GM12878 (cell line): ENCODE data around the gene PCDHAC2. TPM values are rescaled to one million over a fixed set of nuclear protein-coding genes. Genes with fewer than 3 reads are reported as not detected.

ENCODE experiments used
- ATAC-seq: fragments of 200-7000 bp; cut with Tn5 transposase; 3 replicates; pipeline ENCODE4 v1.9.1; 2020; ENCODE audit warnings: mild to moderate bottlenecking, moderate library complexity
- BruUV-seq: library from RNA; stranded (reverse); fragments of 400-500 nt; replicated peaks from 2 replicates; lab custom pipeline; 2021; lab: Mats Ljungman, UMichigan
- CTCF ChIA-PET: fragments of 300-600 bp; sonication (Branson Sonifier 250); formaldehyde crosslinking; extraction: SDS; loops from one replicate; lab custom pipeline; 2021; ENCODE audit warnings: inconsistent platforms; lab: Yijun Ruan, JAX
- POLR2A ChIA-PET: fragments of 350-600 bp; formaldehyde crosslinking; extraction: SDS; loops from one replicate; lab custom pipeline; 2021; ENCODE audit warnings: inconsistent platforms; lab: Charles Lee
- RAD21 ChIA-PET: fragments of 300-600 bp; sonication (Branson Sonifier 250); formaldehyde crosslinking; loops from one replicate; lab custom pipeline; 2023; ENCODE audit warnings: antibody characterized with exemption; ENCODE audit not compliant: unreplicated experiment; lab: Charles Lee
- SMC1A ChIA-PET: fragments of 300-600 bp; sonication (Branson Sonifier 250); formaldehyde crosslinking; loops from one replicate; lab custom pipeline; 2023; ENCODE audit not compliant: unreplicated experiment, uncharacterized antibody; lab: Charles Lee
- DNase-seq: peaks from one replicate; pipeline ENCODE4 v3.0.0-alpha.2; 2011; ENCODE audit warnings: low read depth, low spot score
- FAIRE-seq: peaks from 3 replicates; lab custom pipeline; 2011; peaks lifted over from hg19 to GRCh38; lab: Jason Lieb, UNC
- H2AFZ ChIP-seq: 2 replicates; pipeline ENCODE4 v1.6.0; 2011; ENCODE audit warnings: low read depth, low read length, control low read depth; ENCODE audit not compliant: control insufficient read depth
- H3K27ac ChIP-seq: 2 replicates; pipeline ENCODE4 v1.5.1; 2011; ENCODE audit warnings: control low read depth; ENCODE audit not compliant: control insufficient read depth, insufficient read depth
- H3K27me3 ChIP-seq, 2 experiments: replicated peaks in 1 of 2; 2 replicates each; pipeline versions ENCODE4 v1.6.0 to v1.6.1; 2011; ENCODE audit warnings: low read length in 1 of 2; ENCODE audit not compliant: control insufficient read depth in 2 of 2, insufficient read depth in 2 of 2
- H3K36me3 ChIP-seq, 2 experiments: 2 replicates each; pipeline ENCODE4 v1.5.1; 2011; ENCODE audit warnings: low read length in 1 of 2; ENCODE audit not compliant: control insufficient read depth in 2 of 2, insufficient read depth in 2 of 2
- H3K4me1 ChIP-seq: 2 replicates; pipeline ENCODE4 v1.6.1; 2011; ENCODE audit warnings: mild to moderate bottlenecking, low read length, moderate library complexity, mixed read lengths; ENCODE audit not compliant: control insufficient read depth, insufficient read depth
- H3K4me2 ChIP-seq: 2 replicates; pipeline ENCODE4 v1.6.0; 2011; ENCODE audit warnings: control low read depth; ENCODE audit not compliant: control insufficient read depth, insufficient read depth
- H3K4me3 ChIP-seq: fragments of 200-600 bp; sonication (generic); 2 replicates; pipeline ENCODE4 v1.5.1; 2016
- H3K79me2 ChIP-seq: 2 replicates; pipeline ENCODE4 v1.6.0; 2011; ENCODE audit warnings: low read length; ENCODE audit not compliant: control insufficient read depth, insufficient read depth
- H3K9ac ChIP-seq: 2 replicates; pipeline ENCODE4 v1.8.0; 2011; ENCODE audit warnings: low read length, control low read depth, mixed read lengths; ENCODE audit not compliant: control insufficient read depth, insufficient read depth
- H3K9me3 ChIP-seq: replicated peaks from 3 replicates; pipeline ENCODE4 v1.5.1; 2011; ENCODE audit warnings: mild to moderate bottlenecking, low read length; ENCODE audit not compliant: control insufficient read depth, insufficient read depth
- H4K20me1 ChIP-seq: 2 replicates; pipeline ENCODE4 v1.6.0; 2011; ENCODE audit not compliant: control insufficient read depth, insufficient read depth
- BMI1 ChIP-seq: fragments of 450-650 bp; IDR thresholded peaks from 2 replicates; pipeline ENCODE4 v1.6.1; 2016; ENCODE audit warnings: mild to moderate bottlenecking, moderate library complexity, borderline replicate concordance
- WGBS: methylation state at CpG from one replicate; pipeline ENCODE4 v1.1.6; 2016; ENCODE audit warnings: low lambda C conversion rate; ENCODE audit not compliant: insufficient replicate concordance, insufficient coverage; ENCODE audit errors: missing lambda C conversion rate; 5-methylcytosine and 5-hydroxymethylcytosine counted together
- in situ Hi-C: fragments of 300-500 bp; cut with MboI; formaldehyde crosslinking; loops from 9 replicates; pipeline ENCODE4 v1.14.3; 2018; ENCODE audit warnings: mixed read lengths
- intact Hi-C: fragments of 100-400 bp; cut with micrococcal nuclease; formaldehyde crosslinking; loops from one replicate; pipeline ENCODE4 v1.14.2; 2022; ENCODE audit not compliant: unreplicated experiment
- polyA plus RNA-seq, 11 experiments: library from polyadenylated mRNA; depleted of rRNA in 4 of 11; unstranded in 6 of 11; stranded (reverse) in 5 of 11; fragments of >200 nt; fragmentation: Nextera tagmentation in 4 of 11; fragmentation: Illumina TruSeq in 1 of 11; extraction: Ambion mirVana in 4 of 11; extraction: Trizol in 1 of 11; gene quantifications; 1 replicate in 1 of 11; 2 replicates in 10 of 11; pipeline versions ENCODE4 v1.2.1 to v1.2.3, GENCODE V29; 2011 to 2016; ENCODE audit warnings: inconsistent platforms in 2 of 11, missing spikeins in 2 of 11, low read depth in 1 of 11
- small RNA-seq: library from RNA; depleted of rRNA; stranded (forward); fragments of <200 nt; gene quantifications from one replicate; pipeline ENCODE3, GENCODE V24; 2014
- total RNA-seq, 4 experiments: library from RNA; depleted of rRNA in 3 of 4; stranded (reverse); fragments of >200 nt in 3 of 4; fragmentation: Illumina TruSeq in 1 of 4; extraction: Trizol in 1 of 4; gene quantifications; 2 replicates each; pipeline versions ENCODE4 v1.2.1 to v1.2.3, GENCODE V29; 2013 to 2021
- TF ChIP-seq, protein P1 (sequence below): fragments of 450-650 bp; IDR thresholded peaks from 2 replicates; pipeline ENCODE4 v1.6.1; 2017; ENCODE audit warnings: mild to moderate bottlenecking

Gene PCDHAC2
- total and polyA plus RNA-seq, 10 of the 15 experiments (the other 5 are each of a cell fraction or from before 2014, with no cell fraction given), result 0.06 TPM; not detected in 9

DNA sequence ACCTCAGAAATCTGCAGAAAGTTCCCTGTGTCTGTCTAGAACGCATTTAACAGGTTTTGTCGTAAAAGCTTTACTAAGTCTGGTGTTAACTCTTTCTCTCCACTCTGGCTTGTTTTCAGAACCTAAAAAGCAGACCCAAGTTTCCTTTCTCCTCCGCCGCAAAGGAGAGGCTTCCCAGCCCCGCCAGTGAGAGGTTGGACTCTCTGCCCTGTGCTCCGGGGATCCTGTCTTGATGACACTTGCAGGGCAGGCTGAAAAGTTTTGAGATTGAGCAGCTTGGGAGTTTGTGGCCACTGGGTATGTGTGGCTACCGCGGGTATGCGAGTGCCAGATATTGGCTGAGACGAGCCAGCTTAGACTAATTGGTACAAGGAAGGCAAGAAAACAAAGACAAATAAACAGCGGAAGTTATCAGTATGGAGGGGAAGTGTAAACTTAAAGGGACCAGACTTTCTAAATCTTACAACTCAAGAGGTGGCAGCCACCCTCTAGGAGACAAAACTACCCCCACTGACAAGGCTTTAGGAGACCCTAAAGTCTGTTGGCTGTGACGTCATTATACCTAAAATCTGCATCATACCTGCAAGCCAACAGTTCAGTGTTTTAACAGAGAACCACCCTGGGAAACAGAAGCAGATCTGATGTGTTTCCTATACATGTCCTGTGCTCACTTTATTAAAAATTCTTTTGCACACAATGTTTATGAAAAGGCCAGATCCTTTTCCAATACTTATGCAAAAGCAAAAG lies 43.9 kb downstream of the PCDHAC2 start:
- intact Hi-C loops, result no loop called here
- Histone ChIP-seq H3K4me1 (no peaks in the 10 kb centered on the region), H4K20me1 (no peaks in the 10 kb centered on the region), H2AFZ (no peak overlapping the region), H3K9ac (no peak overlapping the region), H3K27me3 (no peaks in the 10 kb centered on the region), H3K36me3 (no peaks in the 10 kb centered on the region), H3K79me2 (no peaks in the 10 kb centered on the region), H3K4me3 (no peak overlapping the region), H3K27ac (no peak overlapping the region), H3K9me3 (no peaks in the 10 kb centered on the region), H3K4me2 (no peak overlapping the region)
- ChIA-PET SMC1A (no interaction called here), POLR2A (no interaction called here), RAD21 (no interaction called here), CTCF (no interaction called here)
- in situ Hi-C loops, result no loop called here
- no TSS peak for BruUV-seq
- DNase-seq, result no peak
- 26% methylated on average over 12 of the region's 12 CpGs for WGBS
- TF ChIP-seq BMI1, result no peak
- no peak for FAIRE-seq
- ATAC-seq, result no peak

DNA sequence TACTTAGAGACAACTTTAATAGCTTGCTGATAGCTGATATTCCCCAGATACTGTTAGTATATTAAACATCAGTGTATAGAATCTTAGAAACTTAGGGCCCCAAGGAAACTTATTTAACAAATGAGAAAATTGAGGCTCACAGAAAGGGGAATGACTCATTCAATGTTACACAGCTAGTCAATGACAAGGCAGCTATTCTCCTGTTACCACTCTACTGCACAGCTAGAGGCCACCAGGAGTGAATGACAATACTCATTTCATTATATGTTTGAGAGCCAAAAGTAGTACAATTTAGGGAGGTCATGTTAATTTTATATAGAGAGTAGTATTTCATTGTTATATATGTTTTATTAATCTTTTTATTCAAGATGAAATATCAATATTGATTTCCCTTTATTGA lies 51.7 kb downstream of the PCDHAC2 start:
- Histone ChIP-seq H3K4me1 (no peaks in the 10 kb centered on the region), H2AFZ (no peak overlapping the region), H3K79me2 (no peaks in the 10 kb centered on the region), H3K9me3 (no peaks in the 10 kb centered on the region), H3K4me3 (no peak overlapping the region)
- POLR2A ChIA-PET, result no interaction called here
- TF ChIP-seq, protein P1, sequence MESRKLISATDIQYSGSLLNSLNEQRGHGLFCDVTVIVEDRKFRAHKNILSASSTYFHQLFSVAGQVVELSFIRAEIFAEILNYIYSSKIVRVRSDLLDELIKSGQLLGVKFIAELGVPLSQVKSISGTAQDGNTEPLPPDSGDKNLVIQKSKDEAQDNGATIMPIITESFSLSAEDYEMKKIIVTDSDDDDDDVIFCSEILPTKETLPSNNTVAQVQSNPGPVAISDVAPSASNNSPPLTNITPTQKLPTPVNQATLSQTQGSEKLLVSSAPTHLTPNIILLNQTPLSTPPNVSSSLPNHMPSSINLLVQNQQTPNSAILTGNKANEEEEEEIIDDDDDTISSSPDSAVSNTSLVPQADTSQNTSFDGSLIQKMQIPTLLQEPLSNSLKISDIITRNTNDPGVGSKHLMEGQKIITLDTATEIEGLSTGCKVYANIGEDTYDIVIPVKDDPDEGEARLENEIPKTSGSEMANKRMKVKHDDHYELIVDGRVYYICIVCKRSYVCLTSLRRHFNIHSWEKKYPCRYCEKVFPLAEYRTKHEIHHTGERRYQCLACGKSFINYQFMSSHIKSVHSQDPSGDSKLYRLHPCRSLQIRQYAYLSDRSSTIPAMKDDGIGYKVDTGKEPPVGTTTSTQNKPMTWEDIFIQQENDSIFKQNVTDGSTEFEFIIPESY, result no peak
- TF ChIP-seq, all 136 proteins: peak for 0
- H4K20me1 ChIP-seq, result no peaks in the 10 kb centered on the region
- RAD21 ChIA-PET, result no interaction called here
- DNase-seq (no peak), ATAC-seq (no peak), FAIRE-seq (no peak)
- SMC1A ChIA-PET, result interaction anchor here (1.1 kb wide), 1 partner anchor 12 kb away, joined by 3 read pairs; no protein-coding TSS in a partner anchor
- BruUV-seq, result no TSS peak
- in situ Hi-C loops (no loop called here), intact Hi-C loops (no loop called here)
- CTCF ChIA-PET, result no interaction called here
- no peak overlapping the region for H3K27ac ChIP-seq
- H3K27me3 ChIP-seq, result no peaks in the 10 kb centered on the region
- no peak overlapping the region for H3K4me2 ChIP-seq
- no peak overlapping the region for H3K9ac ChIP-seq
- H3K36me3 ChIP-seq, result no peaks in the 10 kb centered on the region

Small RNA genes lying within 50 kb of the gene (small RNA-seq; reads per million reads assigned to genes)
- gene AC010223.1, result not detected

Other genes starting within 250 kb of the PCDHAC2 start
Only the 7 nearest of the 28 such genes appear.
- 0.05 and 0.06 TPM in 2 replicates for gene PCDHA9, start 118.1 kb upstream of the PCDHAC2 start, total RNA-seq (2014; rRNA removed)
- gene PCDHA9, start 118.1 kb upstream of the PCDHAC2 start, total RNA-seq (2014; rRNA removed; fragmentation: Illumina TruSeq; extraction: Trizol), result not detected in 2 replicates
- not detected in 2 replicates for gene PCDHA9, start 118.1 kb upstream of the PCDHAC2 start, total RNA-seq (2021)
- gene PCDHA9, start 118.1 kb upstream of the PCDHAC2 start, polyA plus RNA-seq (2011; rRNA removed), result not detected in 2 replicates
- gene PCDHA9, start 118.1 kb upstream of the PCDHAC2 start, polyA plus RNA-seq (2014; fragmentation: Illumina TruSeq; extraction: Trizol), result not detected in 2 replicates
- not detected for gene PCDHA9, start 118.1 kb upstream of the PCDHAC2 start, polyA plus RNA-seq (2014; fragmentation: Nextera tagmentation; extraction: Ambion mirVana)
- gene PCDHA9, start 118.1 kb upstream of the PCDHAC2 start, polyA plus RNA-seq (2014; rRNA removed), result 0.01 TPM in 1 of 2 replicates, not detected in the other
- gene PCDHA9, start 118.1 kb upstream of the PCDHAC2 start, polyA plus RNA-seq (2016; fragmentation: Nextera tagmentation; extraction: Ambion mirVana), result under 1 TPM in 1 of 2 experiments, not detected in 1; 0.03 TPM
- gene PCDHA10, start 110.6 kb upstream of the PCDHAC2 start, total RNA-seq (2014; rRNA removed), result 0.05 and 0.06 TPM in 2 replicates
- gene PCDHA10, start 110.6 kb upstream of the PCDHAC2 start, total RNA-seq (2014; rRNA removed; fragmentation: Illumina TruSeq; extraction: Trizol), result under 0.01 TPM in 1 of 2 replicates, not detected in the other
- 0.03 TPM in 1 of 2 replicates, not detected in the other for gene PCDHA10, start 110.6 kb upstream of the PCDHAC2 start, total RNA-seq (2021)
- not detected in 2 replicates for gene PCDHA10, start 110.6 kb upstream of the PCDHAC2 start, polyA plus RNA-seq (2011; rRNA removed)
- 0.01 and 0.03 TPM in 2 replicates for gene PCDHA10, start 110.6 kb upstream of the PCDHAC2 start, polyA plus RNA-seq (2014; fragmentation: Illumina TruSeq; extraction: Trizol)
- not detected for gene PCDHA10, start 110.6 kb upstream of the PCDHAC2 start, polyA plus RNA-seq (2014; fragmentation: Nextera tagmentation; extraction: Ambion mirVana)
- 0.01 and 0.03 TPM in 2 replicates for gene PCDHA10, start 110.6 kb upstream of the PCDHAC2 start, polyA plus RNA-seq (2014; rRNA removed)
- under 1 TPM in 1 of 2 experiments, not detected in 1; 0.04 TPM for gene PCDHA10, start 110.6 kb upstream of the PCDHAC2 start, polyA plus RNA-seq (2016; fragmentation: Nextera tagmentation; extraction: Ambion mirVana)
- gene PCDHA11, start 97.5 kb upstream of the PCDHAC2 start, total RNA-seq (2014; rRNA removed), result 0.05 and 0.06 TPM in 2 replicates
- gene PCDHA11, start 97.5 kb upstream of the PCDHAC2 start, total RNA-seq (2014; rRNA removed; fragmentation: Illumina TruSeq; extraction: Trizol), result not detected in 2 replicates
- gene PCDHA11, start 97.5 kb upstream of the PCDHAC2 start, total RNA-seq (2021), result 0.05 TPM in 1 of 2 replicates, not detected in the other
- not detected in 2 replicates for gene PCDHA11, start 97.5 kb upstream of the PCDHAC2 start, polyA plus RNA-seq (2011; rRNA removed)
- gene PCDHA11, start 97.5 kb upstream of the PCDHAC2 start, polyA plus RNA-seq (2014; fragmentation: Illumina TruSeq; extraction: Trizol), result not detected in 2 replicates
- gene PCDHA11, start 97.5 kb upstream of the PCDHAC2 start, polyA plus RNA-seq (2014; fragmentation: Nextera tagmentation; extraction: Ambion mirVana), result not detected
- 0.05 TPM in 1 of 2 replicates, not detected in the other for gene PCDHA11, start 97.5 kb upstream of the PCDHAC2 start, polyA plus RNA-seq (2014; rRNA removed)
- not detected for gene PCDHA11, start 97.5 kb upstream of the PCDHAC2 start, polyA plus RNA-seq (2016; fragmentation: Nextera tagmentation; extraction: Ambion mirVana)
- not detected in 2 replicates for gene PCDHA12, start 91.2 kb upstream of the PCDHAC2 start, total RNA-seq (2014; rRNA removed)
- gene PCDHA12, start 91.2 kb upstream of the PCDHAC2 start, total RNA-seq (2014; rRNA removed; fragmentation: Illumina TruSeq; extraction: Trizol), result not detected in 2 replicates
- not detected in 2 replicates for gene PCDHA12, start 91.2 kb upstream of the PCDHAC2 start, total RNA-seq (2021)
- not detected in 2 replicates for gene PCDHA12, start 91.2 kb upstream of the PCDHAC2 start, polyA plus RNA-seq (2011; rRNA removed)
- not detected in 2 replicates for gene PCDHA12, start 91.2 kb upstream of the PCDHAC2 start, polyA plus RNA-seq (2014; fragmentation: Illumina TruSeq; extraction: Trizol)
- not detected for gene PCDHA12, start 91.2 kb upstream of the PCDHAC2 start, polyA plus RNA-seq (2014; fragmentation: Nextera tagmentation; extraction: Ambion mirVana)
- gene PCDHA12, start 91.2 kb upstream of the PCDHAC2 start, polyA plus RNA-seq (2014; rRNA removed), result 0.03 TPM in 1 of 2 replicates, not detected in the other
- gene PCDHA12, start 91.2 kb upstream of the PCDHAC2 start, polyA plus RNA-seq (2016; fragmentation: Nextera tagmentation; extraction: Ambion mirVana), result not detected
- not detected in 2 replicates for gene PCDHA13, start 84.4 kb upstream of the PCDHAC2 start, total RNA-seq (2014; rRNA removed)
- not detected in 2 replicates for gene PCDHA13, start 84.4 kb upstream of the PCDHAC2 start, total RNA-seq (2014; rRNA removed; fragmentation: Illumina TruSeq; extraction: Trizol)
- not detected in 2 replicates for gene PCDHA13, start 84.4 kb upstream of the PCDHAC2 start, total RNA-seq (2021)
- gene PCDHA13, start 84.4 kb upstream of the PCDHAC2 start, polyA plus RNA-seq (2011; rRNA removed), result not detected in 2 replicates
- not detected in 2 replicates for gene PCDHA13, start 84.4 kb upstream of the PCDHAC2 start, polyA plus RNA-seq (2014; fragmentation: Illumina TruSeq; extraction: Trizol)
- not detected for gene PCDHA13, start 84.4 kb upstream of the PCDHAC2 start, polyA plus RNA-seq (2014; fragmentation: Nextera tagmentation; extraction: Ambion mirVana)
- not detected in 2 replicates for gene PCDHA13, start 84.4 kb upstream of the PCDHAC2 start, polyA plus RNA-seq (2014; rRNA removed)
- gene PCDHA13, start 84.4 kb upstream of the PCDHAC2 start, polyA plus RNA-seq (2016; fragmentation: Nextera tagmentation; extraction: Ambion mirVana), result not detected
- gene PCDHAC1, start 40.2 kb upstream of the PCDHAC2 start, total RNA-seq (2014; rRNA removed), result not detected in 2 replicates
- gene PCDHAC1, start 40.2 kb upstream of the PCDHAC2 start, total RNA-seq (2014; rRNA removed; fragmentation: Illumina TruSeq; extraction: Trizol), result not detected in 2 replicates
- not detected in 2 replicates for gene PCDHAC1, start 40.2 kb upstream of the PCDHAC2 start, total RNA-seq (2021)
- gene PCDHAC1, start 40.2 kb upstream of the PCDHAC2 start, polyA plus RNA-seq (2011; rRNA removed), result not detected in 2 replicates
- gene PCDHAC1, start 40.2 kb upstream of the PCDHAC2 start, polyA plus RNA-seq (2014; fragmentation: Illumina TruSeq; extraction: Trizol), result not detected in 2 replicates
- not detected for gene PCDHAC1, start 40.2 kb upstream of the PCDHAC2 start, polyA plus RNA-seq (2014; fragmentation: Nextera tagmentation; extraction: Ambion mirVana)
- gene PCDHAC1, start 40.2 kb upstream of the PCDHAC2 start, polyA plus RNA-seq (2014; rRNA removed), result 0.03 TPM in 1 of 2 replicates, not detected in the other
- not detected for gene PCDHAC1, start 40.2 kb upstream of the PCDHAC2 start, polyA plus RNA-seq (2016; fragmentation: Nextera tagmentation; extraction: Ambion mirVana)
- not detected in 2 replicates for gene PCDHB1, start 84.9 kb downstream of the PCDHAC2 start, total RNA-seq (2014; rRNA removed)
- not detected in 2 replicates for gene PCDHB1, start 84.9 kb downstream of the PCDHAC2 start, total RNA-seq (2014; rRNA removed; fragmentation: Illumina TruSeq; extraction: Trizol)
- not detected in 2 replicates for gene PCDHB1, start 84.9 kb downstream of the PCDHAC2 start, total RNA-seq (2021)
- not detected in 2 replicates for gene PCDHB1, start 84.9 kb downstream of the PCDHAC2 start, polyA plus RNA-seq (2011; rRNA removed)
- not detected in 2 replicates for gene PCDHB1, start 84.9 kb downstream of the PCDHAC2 start, polyA plus RNA-seq (2014; fragmentation: Illumina TruSeq; extraction: Trizol)
- gene PCDHB1, start 84.9 kb downstream of the PCDHAC2 start, polyA plus RNA-seq (2014; fragmentation: Nextera tagmentation; extraction: Ambion mirVana), result not detected
- gene PCDHB1, start 84.9 kb downstream of the PCDHAC2 start, polyA plus RNA-seq (2014; rRNA removed), result not detected in 2 replicates
- not detected for gene PCDHB1, start 84.9 kb downstream of the PCDHAC2 start, polyA plus RNA-seq (2016; fragmentation: Nextera tagmentation; extraction: Ambion mirVana)